Epithelial cell of proximal tubule (primary cell): Measurements from ENCODE around the gene COMT. TPM values are rescaled to one million over a fixed set of nuclear protein-coding genes. Genes with fewer than 3 reads are reported as not detected.
A peak's percentile ranks its signal among the peaks of the same experiment; 100 is the strongest.

ENCODE experiments used
- DNase-seq: peaks from one replicate; pipeline ENCODE4 v3.0.0-alpha.2; 2011; ENCODE audit warnings: low read depth
- H3K4me3 ChIP-seq: 2 replicates; pipeline ENCODE4 v1.5.1; 2011; ENCODE audit warnings: low read depth, mild to moderate bottlenecking, low read length
- total RNA-seq: library from RNA; depleted of rRNA; stranded (reverse); fragments of >200 nt; gene quantifications from 2 replicates; pipeline ENCODE4 v1.2.3, GENCODE V29; 2015
- TF ChIP-seq, protein P1 (sequence below): conservative IDR thresholded peaks from 2 replicates; pipeline ENCODE4 v1.5.1; 2012; ENCODE audit warnings: low read depth, mild to moderate bottlenecking, low read length

The COMT gene
- total RNA-seq, 1 donor from 2014 or later: 272 TPM

DNA sequence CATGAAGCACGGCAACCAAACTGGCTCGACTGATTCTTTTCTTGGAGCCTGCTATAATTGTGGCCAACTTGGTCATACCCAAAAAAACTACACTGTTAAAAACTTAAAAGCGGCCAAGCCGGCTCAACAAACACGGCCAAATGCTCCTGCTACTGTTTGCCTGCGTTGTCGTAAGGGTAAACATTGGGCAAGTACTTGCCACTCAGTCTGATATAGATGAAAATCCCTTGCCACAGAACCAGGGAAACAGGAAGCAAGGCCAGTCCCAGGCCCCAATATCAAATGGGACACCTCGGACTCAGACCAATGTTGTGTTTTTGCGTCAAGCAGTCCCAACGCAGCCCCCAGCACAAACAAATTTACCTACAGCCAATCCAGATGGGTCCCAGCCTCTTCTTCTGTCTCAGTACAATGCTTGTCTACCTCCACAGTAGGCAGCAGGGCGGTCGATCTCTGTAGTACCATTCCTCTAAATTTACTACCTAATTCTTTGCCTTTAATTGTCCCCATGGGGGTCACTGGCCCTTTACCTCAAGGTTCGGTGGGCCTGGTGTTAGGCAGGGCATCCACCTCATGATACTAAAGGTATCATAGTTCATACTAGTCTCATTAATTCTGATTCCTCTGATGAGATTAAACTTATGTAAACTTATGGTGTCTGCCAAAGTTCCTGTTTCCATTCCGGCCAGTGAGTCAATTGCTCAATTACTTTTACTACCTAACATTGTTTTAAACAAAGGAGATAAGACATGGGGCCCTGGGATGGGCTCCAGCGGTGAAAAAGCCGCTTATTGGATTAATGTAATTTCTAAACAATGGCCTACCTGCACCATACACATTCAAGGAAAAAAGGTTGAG lies 3.7 kb upstream of the COMT start:
- no peak overlapping the region for H3K4me3 ChIP-seq
- no peak for DNase-seq
- TF ChIP-seq, protein P1, sequence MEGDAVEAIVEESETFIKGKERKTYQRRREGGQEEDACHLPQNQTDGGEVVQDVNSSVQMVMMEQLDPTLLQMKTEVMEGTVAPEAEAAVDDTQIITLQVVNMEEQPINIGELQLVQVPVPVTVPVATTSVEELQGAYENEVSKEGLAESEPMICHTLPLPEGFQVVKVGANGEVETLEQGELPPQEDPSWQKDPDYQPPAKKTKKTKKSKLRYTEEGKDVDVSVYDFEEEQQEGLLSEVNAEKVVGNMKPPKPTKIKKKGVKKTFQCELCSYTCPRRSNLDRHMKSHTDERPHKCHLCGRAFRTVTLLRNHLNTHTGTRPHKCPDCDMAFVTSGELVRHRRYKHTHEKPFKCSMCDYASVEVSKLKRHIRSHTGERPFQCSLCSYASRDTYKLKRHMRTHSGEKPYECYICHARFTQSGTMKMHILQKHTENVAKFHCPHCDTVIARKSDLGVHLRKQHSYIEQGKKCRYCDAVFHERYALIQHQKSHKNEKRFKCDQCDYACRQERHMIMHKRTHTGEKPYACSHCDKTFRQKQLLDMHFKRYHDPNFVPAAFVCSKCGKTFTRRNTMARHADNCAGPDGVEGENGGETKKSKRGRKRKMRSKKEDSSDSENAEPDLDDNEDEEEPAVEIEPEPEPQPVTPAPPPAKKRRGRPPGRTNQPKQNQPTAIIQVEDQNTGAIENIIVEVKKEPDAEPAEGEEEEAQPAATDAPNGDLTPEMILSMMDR: no peak

DNA sequence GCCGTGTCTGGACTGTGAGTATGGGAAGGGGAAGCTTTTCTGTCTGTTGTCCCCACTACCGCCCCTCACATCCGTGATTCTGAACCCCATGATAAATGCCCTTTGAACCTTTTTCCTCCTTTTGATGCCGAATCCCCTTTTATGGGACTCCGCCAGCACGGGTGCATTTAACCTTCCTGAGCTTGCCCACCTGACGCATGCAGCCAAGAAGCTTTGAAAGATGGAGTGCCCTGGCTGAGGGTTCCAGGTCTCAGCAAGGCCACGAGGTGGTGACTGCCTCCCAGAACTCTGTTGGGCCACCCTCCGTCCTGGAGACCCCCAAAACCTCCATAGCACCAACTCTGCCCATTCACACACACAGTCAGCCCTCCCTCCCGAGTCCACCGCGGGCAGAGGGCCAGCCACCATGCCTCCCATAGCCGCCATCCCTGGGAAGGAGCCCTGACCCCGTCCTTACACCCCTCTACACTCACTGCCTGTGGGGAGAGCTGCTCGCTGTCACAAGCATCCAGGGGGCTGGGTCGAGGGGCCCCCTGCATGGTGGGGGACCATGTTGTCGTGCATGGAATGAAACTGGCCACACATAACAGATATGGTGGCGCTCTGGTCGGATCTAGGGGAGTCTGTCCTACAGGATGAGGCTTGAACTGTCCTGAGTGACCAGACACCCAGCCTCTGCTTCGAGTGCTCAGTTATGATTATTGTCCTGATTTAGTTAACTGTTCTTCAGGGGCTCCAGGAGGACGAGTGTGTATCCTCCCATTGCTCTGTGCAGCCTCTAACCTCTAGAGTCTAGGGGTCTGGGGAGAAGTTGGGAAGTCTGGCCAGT lies 822 bp upstream of the COMT start:
- TF ChIP-seq, protein P1: no peak
- DNase-seq: no peak
- H3K4me3 ChIP-seq: peak overlapping the region; percentile 92

DNA sequence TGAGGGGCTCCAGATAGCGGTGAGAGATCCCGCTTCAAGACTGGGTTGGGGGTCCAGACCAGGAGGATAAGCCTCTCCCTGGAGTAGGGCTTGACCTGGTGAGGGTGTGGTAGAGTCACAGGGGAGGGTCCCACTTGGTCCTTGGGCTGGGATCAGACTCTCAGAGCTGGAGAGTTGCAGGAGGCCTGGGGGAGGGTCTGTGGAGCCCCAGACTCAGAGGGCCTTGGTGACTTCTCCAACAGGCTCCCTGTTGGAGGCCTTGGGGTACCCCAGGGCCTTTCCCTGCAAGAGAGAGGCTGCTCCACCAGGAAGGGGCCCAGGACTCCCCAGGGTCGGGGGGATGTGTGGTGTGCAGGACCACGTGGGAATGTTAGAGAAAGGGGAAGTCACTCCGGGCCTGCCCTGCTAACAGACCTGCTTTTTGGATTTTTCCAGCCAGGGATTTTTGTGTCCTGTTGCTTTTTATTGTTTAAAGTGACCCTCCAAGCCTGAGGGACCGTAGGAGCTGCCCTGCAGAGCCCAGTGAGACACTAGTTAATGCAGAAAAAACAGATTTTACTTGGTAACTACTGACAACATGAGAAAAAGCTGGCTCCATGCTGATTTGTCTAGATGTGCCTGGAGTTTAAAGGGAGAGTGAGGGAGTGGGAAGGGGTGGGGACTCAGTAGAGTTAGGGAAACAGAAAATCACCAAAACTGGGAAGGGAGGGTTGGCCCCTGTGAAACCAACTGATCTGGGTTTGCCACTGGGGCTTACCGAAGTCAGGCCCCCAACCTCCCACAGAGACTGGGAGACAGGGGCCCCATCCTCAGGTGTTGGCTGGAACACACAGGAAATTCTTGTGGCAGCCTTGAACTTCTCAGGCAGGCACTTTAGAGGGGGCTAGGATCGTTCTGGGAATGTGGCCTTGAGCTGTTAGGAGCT lies 847 bp downstream of the COMT start:
- peak; percentile 4 for DNase-seq
- H3K4me3 ChIP-seq: peak overlapping the region; percentile 92
- TF ChIP-seq, protein P1: no peak

DNA sequence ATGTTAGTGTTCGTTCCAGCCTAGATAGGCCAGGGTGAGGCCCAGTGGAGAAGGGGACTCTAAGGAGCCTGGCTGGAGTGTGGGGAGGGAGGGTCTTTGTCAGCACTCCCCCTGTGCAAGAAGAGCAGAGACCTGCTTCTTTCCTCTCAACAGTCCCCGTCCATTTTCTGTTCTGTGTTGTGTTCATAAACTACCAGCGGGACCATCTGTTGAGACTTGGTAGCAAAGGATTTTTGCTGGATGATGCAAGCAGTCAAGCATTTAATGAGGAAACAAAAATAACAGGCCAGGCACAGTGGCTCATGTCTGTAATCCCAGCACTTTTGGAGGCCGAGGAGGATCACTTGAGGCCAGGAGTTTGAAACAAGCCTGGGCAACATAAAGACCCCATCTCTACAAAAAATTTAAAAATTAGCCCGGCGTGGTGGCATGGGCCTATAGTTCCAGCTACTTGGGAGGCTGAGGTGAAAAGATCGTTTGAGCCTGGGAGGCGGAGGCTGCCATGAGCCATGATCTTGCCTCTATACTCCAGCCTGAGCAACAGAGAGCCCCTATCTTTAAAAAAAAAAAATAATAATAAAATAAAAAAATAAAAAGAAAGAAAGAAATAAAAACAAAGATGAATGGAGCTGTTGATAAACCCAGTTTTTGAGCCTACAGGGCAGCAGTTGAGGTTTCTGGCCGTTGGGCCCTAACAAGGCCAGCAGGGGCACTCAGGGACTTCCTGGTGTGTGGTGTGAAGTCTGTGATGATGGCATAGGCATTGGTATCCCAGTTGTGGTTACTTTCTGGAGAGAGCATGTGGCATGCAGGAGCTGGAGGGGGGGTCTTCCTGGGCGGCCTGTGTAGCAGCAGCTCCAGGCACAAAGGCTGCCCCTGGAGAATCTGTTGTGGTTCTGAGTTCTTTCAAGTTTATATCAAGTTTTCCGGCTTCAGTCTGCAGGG lies 1.8 kb downstream of the COMT start:
- peak overlapping the region; percentile 92 for H3K4me3 ChIP-seq
- peak; percentile 19 for DNase-seq
- TF ChIP-seq, protein P1: peak; percentile 20

DNA sequence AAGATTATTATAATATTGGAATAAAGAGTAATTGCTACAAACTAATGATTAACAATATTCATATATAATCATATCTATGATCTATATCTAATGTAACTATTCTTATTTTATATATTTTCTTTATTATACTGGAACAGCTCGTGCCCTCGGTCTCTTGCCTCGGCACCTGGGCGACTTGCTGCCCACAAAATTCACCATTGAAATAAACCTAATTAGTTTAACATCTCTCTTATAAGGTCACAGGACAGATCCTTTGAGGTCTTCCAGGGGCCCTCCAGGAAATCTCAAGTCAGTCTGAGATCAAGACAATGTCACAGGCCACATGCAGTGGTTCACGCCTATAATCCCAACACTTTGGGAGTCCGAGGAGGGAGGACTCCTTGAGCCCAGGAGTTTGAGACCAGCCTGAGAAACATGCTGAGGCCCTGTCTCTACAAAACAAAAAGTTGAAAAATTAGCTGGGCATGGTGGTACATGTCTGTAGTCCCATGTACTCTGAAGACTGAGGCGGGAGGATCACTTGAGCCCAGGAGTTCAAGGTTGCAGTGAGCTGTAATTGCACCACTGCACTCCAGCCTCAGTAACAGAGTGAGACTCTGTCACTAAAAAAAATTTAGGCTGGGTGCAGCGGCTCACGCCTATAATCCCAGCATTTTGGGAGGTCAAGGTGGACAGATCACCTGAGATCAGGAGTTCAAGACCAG lies 6.6 kb downstream of the COMT start:
- no peak overlapping the region for H3K4me3 ChIP-seq
- TF ChIP-seq, protein P1: no peak
- no peak for DNase-seq
